ENCODE measurements around the gene NOL12.

NOL12 gene

DNA sequence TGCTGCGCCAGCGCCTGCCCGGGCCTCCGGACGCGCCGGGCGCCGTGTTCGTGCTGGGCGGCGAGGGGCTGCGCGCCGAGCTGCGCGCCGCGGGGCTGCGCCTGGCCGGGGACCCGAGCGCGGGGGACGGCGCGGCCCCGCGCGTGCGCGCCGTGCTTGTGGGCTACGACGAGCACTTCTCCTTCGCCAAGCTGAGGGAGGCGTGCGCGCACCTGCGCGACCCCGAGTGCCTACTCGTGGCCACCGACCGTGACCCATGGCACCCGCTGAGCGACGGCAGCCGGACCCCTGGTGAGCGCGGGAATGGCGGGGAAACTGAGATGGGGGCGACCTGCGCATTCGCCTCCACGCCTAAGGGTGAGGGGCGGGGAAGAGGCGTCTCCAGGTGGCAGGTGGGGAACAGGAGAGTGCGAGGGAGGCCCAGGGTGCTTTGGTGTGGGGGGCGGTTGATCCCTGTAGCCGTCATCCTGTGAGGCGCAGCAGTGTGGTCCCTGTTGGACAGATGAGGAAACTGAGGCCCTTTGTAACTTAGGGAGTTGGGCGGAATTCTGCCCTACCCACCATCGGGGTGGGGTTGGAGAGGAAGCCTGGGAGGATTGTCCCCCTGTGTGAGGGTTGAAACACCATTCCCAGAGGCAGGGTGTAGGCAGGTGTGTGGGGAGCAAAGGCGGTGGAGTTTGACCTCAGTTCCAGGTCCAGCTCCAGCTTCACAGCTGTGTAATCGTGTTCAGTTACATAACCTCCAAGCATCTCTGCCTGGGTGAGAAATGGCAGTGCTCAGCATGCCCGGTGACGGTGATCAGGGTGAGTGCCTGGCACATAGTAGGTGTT is 26.9 kb upstream of the NOL12 start:
- no peak for DNase-seq (ENCODE audit: low read depth, low spot score)

DNA sequence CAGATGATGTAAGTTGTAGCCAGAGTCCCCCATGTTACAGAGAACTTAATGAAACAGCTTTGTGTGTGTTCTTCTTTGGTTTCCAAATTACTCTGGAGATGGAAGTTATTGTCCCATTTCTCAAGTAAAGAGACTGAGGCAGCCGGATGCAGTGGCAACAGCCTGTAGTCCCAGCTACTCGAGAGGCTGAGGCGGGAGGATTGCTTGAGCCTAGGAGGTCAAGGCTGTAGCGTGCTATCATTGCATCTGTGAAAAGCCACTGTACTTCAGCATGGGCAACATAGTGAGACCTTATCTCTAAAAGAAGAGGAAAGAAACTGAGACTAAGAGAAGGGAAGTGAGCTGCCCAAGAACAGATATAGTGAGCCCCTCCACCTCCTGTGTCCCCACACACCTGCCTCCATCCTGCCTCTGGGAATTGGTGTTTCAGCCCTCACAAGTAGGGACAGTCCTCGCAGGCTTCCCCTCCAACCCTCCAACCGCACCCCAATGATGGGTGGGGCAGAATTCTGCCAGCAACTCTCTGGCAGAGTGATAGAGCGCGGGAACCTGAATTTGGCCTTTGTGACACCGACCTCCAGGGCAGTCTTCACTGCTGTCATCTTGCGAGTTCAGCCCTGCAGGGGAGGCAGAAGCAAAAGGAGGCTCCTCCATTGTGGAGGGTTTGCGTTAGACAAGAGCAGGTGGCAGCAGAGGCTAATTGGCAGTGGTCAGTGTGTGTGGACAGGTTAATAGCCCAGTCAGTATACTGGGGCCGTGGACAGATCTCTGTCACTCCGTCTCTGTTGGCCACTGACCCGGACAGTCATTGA is 26.0 kb upstream of the NOL12 start:
- no peak for DNase-seq (ENCODE audit: low read depth, low spot score)

DNA sequence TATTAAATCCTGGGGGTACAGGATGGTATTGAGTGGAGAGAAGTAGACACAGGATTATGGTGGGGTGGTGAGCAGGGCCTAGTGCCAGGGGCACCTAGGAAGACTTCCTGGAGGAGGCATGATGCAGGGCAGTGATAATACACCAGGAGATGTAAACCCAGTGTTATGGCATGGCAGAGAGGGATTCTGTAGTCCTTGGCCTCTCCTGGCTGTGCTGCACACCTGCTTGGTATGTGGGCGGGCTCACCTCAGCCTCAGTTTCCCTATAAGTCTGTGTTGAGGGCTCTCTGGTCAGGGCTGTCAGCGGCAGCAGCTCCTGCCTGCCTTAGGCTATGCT is 25.5 kb upstream of the NOL12 start:
- DNase-seq (ENCODE audit: low read depth, low spot score): no peak

DNA sequence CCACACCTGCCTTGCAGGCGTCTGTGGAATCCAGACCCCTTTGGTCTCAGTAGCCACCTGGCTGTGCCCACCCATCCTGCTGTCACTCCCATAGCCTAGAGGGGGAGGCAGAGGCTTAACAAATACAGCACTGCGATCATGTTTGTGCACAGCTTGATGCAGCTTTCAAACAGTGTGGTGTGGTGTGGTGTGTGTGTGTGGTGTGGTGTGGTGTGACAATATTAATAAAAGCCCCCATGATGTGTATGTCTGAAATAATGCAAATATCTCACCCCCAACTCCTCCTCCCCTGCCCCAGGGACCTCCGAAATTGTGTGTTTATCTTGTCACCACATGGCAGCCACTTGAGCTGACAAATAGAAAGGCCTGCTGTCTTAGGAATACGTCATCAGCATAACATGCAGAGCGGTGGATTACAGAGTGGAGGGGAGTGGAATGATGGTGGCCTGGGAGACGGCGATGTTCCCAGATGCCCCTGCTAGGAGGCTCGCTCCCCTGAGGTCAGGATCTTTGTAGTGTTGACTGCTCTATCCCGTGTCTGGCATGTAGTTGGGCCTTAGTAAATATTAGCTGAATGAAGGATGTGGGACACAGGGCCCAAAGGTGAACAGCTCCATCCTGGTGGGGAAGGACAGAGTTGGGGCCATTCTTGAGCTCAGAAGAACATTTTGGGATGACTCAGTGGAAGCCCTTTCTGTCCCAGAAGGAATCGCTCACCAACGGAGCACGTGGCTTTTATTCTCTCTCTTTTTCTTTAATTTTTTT is 24.8 kb upstream of the NOL12 start:
- DNase-seq (ENCODE audit: low read depth, low spot score): no peak

DNA sequence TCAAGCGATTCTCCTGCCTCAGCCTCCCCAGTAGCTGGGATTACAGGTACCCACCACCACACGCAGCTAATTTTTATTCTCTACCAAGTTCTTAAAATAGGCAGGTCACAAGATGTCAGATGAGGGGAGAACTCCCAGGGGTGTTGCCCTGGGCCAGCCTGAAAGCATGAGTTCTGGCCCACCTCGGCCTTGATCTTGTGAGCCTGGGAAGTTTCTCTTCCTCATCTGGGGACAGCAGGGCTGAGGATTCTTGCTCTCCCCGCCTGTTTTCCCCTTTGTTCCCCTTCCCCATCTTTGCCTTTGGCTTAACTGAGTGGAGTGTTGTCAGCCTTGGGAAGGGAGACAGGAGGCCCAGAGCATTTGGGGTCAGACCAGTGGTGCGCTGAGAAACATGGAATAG is 24.1 kb upstream of the NOL12 start:
- DNase-seq (ENCODE audit: low read depth, low spot score): no peak

DNA sequence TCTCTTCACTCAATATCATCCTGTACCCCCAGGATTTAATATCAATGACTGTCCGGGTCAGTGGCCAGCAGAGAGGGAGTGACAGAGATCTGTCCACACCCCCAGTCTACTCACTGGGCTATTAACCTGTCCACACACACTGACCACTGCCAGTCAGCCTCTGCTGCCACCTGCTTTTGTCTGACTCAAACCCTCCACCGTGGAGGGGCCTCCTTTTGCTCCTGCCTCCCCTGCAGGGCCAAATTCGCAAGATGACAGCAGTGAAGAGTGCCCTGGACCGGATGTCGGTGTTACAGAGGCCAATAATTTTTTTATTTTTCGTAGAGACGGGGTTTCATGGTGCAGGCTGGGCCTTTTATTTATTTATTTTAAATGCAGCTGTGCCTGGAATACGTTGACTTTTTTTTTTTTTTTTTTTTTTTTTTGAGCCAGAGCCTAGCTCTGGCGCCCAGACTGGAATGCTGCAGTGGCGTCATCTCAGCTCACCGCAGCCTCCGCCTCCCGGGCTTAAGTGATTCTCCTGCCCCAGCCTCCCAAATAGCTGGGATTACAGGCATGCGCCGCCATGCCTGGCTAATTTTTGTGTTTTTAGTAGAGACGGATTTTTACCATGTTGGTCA is 22.5 kb upstream of the NOL12 start:
- no peak for DNase-seq (ENCODE audit: low read depth, low spot score)

DNA sequence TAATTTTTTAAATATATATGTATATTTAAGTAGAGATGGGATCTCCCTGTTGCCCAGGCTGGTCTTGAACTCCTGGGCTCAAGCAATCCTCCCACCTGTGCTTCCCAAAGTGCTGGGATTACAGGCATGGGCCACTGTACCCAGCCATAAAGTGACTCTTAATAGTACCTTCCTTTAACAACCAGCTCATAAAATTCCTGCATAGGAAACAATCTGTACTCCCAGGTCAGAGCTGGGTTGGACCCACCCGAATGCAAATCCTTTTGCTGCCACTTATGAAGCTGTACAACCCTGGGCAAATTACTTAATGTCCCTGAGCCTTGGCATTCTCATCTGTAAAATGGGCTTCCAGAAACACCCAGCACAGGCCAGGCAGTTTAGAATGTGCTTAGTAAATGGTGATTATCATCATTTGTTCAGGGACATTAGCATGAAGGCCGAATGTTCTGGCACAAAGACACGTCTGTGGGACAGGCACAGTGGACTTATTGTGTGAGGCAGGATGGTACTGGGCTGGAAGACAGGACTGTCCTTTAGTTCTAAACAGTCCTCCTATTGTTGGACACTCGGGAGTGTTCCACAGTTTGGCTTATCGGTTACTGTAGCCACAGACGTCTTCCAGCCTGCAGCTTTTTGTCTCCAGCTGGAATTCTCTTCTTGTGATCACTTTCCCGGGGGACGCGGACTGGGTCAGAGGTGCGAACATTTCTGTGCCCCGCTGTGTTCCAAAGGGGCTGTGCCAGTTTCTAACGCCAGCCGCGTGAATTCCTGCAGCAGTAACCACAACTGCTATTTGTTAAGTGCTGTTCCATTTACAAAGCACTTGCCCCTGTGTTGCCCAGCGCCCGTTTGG is 21.7 kb upstream of the NOL12 start:
- DNase-seq (ENCODE audit: low read depth, low spot score): no peak

DNA sequence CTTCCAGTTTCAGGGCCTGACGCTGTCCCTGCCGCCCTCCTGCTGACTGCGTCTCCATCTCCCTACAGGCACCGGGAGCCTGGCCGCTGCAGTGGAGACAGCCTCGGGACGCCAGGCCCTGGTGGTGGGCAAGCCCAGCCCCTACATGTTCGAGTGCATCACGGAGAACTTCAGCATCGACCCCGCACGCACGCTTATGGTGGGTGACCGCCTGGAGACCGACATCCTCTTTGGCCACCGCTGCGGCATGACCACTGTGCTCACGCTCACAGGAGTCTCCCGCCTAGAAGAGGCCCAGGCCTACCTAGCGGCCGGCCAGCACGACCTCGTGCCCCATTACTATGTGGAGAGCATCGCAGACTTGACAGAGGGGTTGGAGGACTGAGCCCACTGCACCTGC is 20.7 kb upstream of the NOL12 start:
- DNase-seq (ENCODE audit: low read depth, low spot score): no peak

DNA sequence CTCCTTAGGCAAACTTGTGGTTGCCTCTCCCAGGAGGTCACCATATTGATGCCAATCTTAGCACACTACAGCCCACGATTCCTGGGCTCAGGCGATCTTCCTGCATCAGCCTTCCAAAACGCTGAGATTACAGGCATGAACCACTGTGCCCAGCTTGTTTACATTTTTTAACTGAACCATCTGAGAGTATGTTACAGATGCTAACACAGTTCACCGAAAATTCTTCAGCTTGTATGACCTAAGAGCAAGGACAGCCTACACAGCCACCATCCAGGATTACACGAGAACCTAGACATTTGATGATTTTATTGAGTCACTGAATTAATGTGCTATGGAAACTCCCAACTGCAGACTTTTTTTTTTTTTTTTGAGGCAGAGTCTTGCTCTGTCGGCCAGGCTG is 16.6 kb upstream of the NOL12 start:
- DNase-seq (ENCODE audit: low read depth, low spot score): no peak

DNA sequence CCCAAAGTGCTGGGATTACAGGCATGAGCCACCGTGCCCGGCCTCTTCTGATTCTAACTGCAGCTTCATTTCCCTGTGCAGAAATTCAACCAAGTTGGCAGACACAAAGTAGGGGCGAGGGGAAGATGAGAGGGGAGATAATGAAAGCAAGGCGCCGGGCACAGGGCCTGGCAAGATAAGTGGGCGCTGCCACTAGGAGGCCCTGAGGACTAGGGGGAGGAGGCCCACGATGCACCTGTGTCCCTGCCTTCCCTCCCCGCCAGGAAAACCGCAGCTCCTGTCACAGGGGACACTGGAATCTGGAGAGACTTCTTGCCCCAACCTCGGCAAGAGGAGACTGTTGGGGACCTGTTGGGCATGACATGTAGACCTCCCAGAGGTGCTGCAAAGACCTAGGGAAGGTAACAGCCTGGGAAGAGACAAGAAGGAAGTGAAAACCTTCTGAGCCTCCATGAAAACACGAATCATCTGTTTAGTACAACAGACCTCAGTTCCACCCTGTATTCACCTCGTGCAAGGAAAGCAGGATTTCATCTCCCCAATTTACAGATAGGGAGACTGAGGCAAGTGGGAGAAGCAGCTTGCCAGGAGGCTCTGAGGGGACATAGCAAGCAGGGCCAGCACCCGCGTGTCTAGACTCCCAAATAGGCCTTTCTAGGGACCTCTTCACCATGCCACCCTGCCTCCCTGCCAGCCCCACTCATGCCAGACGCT is 13.8 kb upstream of the NOL12 start:
- no peak for DNase-seq (ENCODE audit: low read depth, low spot score)

DNA sequence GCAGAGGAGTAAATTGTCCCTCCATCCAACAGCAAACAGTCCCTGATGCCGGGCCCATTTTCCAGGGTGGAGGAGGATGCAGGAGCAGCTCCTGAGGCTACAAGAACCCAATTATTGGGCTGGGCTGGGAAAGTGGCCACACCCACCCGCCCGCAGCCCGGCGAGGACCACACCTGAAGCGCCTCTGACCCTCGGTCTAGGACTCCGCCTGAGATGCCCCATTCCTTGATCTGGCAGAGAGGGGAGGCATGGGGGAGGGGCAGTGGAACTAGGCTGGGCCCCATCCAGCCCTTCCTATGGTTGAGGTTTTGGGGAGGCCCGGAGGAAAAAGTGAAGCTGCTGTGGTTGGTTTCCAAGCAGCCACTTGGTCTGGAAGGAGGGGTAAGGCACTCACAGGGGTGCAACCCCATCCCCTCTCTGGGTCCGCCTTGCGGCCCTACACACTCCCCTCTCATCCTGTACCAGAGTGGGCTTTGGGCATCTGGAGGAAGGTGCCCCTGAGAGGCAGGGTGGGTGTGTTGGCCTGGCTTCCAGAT is 13.2 kb upstream of the NOL12 start:
- no peak for DNase-seq (ENCODE audit: low read depth, low spot score)

DNA sequence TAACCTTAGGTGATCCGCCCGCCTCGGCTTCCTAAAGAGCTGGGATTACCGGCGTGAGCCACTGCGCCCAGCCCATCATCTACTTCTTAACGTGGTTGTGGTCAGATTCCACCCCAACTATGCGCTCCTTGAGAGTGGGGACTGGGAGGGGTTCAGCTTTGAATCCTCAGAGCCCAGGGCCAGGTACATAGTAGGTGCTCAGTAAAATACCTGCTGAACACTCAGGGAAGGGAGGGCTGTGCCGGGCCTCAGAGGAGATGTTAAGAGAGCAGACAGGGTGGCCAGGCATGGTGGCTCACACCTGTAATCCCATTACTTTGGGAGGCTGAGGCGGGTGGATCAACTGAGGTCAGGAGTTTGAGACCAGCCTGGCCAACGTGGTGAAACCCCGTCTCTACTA is 11.9 kb upstream of the NOL12 start:
- DNase-seq (ENCODE audit: low read depth, low spot score): no peak

DNA sequence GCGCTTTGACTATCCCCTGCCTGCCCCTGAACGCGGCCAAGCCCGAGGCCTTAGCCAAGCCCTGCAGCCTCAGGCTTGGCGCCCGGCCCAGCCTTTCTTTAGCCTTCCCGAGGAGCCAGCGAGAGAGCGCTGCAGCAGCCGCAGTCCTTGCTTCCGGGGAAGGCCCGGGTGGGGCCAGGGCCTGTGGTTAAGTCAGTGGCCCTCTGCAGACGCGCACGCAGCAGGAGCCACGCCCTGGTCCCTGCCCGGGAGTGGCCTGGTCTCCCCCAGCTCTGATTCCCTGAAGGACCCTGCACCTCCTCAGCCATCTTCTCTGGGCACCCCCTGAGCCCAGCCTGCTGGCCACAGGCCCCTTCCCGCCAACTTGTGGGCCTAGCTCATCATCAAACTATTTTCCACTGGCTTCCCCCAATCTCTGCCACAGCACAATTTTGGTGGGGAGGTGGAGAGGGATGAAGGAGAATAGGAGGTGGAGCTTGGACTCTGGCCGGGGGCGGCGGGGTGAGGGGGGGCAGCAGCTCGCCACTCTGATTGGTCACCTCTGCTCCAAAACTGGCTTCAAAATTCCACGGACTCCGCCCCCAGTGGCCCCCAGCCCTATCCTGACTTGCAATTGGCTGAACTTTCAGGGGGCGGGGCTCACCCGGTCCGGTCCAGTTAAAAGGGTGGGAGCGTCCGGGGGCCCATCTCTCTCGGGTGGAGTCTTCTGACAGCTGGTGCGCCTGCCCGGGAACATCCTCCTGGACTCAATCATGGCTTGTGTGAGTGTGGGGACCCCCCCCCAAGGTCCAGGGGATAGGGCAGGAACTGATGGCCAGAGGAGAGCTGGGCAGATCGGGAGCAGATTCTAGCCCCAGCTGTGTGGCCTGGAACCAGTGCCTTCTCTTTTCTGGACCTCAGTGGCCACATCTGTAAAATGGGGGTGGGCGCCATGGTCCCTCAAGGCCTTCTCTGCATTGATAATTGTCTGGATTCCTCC is 10.9 kb upstream of the NOL12 start, which contains the start of gene LGALS1:
TSS of gene LGALS1 (plus strand) at position 686 of the 979 bp plus-strand sequence. CDS start at position 753, 67 bp downstream.
- DNase-seq (ENCODE audit: low read depth, low spot score): peak; percentile 33

DNA sequence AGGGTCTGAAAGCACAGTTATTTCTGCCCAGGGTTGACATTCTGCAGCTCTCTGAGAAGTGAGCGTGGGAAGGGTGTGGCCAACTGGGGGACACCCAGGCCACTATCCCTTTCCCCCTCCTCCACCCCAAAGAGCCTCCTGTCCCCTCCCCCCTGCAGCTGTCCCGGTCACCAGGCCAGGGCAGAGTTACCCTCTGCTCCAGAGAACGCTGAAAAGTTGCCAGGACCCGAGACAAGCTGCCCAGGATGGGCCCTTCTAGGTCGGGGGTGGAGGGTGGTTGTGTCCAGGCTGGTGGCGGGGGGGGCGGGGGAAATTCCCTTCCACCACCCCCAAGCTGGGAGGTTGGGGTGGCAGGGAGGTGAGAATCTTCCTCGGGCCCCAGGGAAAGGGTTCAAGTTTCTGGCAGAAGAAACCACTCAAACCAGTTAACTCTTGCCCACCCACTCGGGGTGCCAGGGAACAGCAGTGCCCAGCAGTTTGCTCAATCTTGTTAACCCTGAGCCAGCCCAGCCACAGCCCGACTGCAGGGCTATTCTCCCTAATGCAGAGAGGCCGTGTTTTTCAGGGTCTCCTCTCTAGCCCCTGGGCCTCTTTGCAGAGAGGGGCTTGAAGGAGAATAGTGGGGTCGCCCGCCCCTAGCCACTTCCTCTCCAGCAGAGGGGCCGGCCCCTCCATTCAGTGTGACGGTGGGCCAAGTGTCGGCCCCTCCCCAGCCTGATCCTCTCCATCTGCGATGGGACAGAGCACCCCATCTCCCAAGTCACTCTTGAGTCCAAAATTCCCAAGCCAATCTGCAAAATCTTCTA is 10.0 kb upstream of the NOL12 start:
- DNase-seq (ENCODE audit: low read depth, low spot score): no peak

DNA sequence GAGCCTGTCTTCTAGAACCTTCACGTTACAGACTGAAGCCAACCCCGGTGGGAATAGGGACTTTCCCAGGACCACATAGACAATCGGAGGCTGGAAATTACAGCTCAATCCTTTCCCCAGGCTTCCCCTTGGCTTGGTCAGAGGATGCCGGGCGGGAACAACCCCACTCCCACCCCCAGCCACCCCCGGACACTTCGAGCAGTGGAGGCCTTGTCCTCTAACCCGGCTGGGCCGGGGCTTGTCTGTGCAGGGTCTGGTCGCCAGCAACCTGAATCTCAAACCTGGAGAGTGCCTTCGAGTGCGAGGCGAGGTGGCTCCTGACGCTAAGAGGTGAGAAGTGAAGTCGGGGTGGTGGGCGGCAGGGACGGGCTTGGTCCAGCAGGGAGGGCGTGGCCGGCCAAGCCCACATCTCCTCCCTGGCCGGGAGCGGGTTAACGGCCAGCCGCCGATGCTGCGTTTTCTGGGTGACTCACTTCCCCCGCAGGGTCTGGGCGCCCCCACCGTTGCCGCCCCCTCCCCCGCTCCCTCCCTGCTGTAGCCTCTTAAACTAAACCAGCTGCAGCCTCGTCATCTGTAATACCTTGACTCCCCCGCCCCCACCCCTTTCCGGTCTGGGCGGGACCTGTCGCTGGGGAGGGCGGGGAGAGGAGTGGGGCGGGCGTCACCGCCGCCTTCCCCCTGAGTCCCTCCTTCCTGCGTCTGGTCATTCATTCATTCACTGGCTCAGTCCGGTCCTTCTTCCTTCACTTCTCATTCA is 9.2 kb upstream of the NOL12 start:
- DNase-seq (ENCODE audit: low read depth, low spot score): peak; percentile 88

DNA sequence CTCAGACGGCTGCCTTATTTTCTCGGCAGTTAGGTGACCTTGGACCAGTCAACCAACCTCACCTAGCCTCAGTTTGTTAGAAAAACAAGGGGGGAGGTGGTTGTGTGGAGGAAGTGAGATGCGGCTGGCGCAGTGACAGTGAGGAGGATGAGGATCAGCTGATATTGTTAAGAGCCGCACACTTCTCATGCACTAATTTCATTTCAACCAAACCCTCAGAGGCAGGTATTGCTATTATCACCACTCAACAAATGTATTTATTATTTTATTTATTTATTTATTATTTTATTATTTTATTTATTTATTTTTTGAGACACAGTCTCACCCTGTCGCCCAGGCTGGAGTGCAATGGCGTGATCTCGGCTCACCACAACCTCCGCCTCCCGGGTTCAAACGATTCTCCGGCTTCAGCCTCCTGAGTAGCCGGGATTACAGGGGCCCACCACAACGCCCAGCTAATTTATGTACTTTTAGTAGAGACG is 8.6 kb upstream of the NOL12 start:
- DNase-seq (ENCODE audit: low read depth, low spot score): no peak

DNA sequence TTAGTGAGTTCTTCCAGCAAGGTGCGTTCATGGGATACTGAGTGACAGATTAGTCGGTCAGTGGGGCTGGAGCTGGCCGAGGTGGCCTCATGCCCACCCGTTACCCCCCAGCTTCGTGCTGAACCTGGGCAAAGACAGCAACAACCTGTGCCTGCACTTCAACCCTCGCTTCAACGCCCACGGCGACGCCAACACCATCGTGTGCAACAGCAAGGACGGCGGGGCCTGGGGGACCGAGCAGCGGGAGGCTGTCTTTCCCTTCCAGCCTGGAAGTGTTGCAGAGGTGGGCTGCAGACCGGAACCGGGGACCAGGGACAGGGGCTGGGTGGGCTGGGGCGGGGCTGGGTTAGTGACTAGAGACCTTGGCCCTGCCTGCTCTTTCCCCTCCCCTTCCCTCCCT is 7.8 kb upstream of the NOL12 start:
- DNase-seq (ENCODE audit: low read depth, low spot score): no peak
